AG04450 (cell line): ENCODE results near the gene UROC1. TPM values are rescaled to one million over a fixed set of nuclear protein-coding genes. Genes with fewer than 3 reads are reported as not detected.

Experiments used
- CTCF ChIA-PET: fragments of 300-600, 350-600 bp; formaldehyde crosslinking; extraction: SDS; loops from one replicate; lab custom pipeline; 2022; ENCODE audit warnings: antibody characterized with exemption, inconsistent platforms; lab: Charles Lee
- POLR2A ChIA-PET: fragments of 350-600 bp; formaldehyde crosslinking; extraction: SDS; loops from one replicate; lab custom pipeline; 2021; ENCODE audit warnings: antibody characterized with exemption, inconsistent platforms; lab: Yijun Ruan, JAX
- DNase-seq: peaks from one replicate; pipeline ENCODE4 v3.0.0-alpha.2; 2011; ENCODE audit warnings: low read depth, low spot score
- H3K27ac ChIP-seq: one replicate; pipeline ENCODE4 v1.5.1; 2012; ENCODE audit warnings: low read depth, low read length, control low read depth
- H3K27me3 ChIP-seq: one replicate; pipeline ENCODE4 v1.6.0; 2012; ENCODE audit warnings: low read length; ENCODE audit not compliant: control insufficient read depth, insufficient read depth
- H3K4me3 ChIP-seq: 2 replicates; pipeline ENCODE4 v1.5.1; 2011; ENCODE audit warnings: mild to moderate bottlenecking, low read depth, low read length, control low read depth
- H3K9me3 ChIP-seq: 2 replicates; pipeline ENCODE4 v1.5.1; 2012; ENCODE audit warnings: low read length; ENCODE audit not compliant: control insufficient read depth, insufficient read depth
- CTCF ChIP-seq: IDR thresholded peaks from 2 replicates; pipeline ENCODE4 v1.5.1; 2011; ENCODE audit warnings: low read depth, low read length, control low read depth, inconsistent platforms
- polyA plus RNA-seq: library from polyadenylated mRNA; depleted of rRNA; stranded (reverse); fragments of >200 nt; gene quantifications from 2 replicates; pipeline ENCODE4 v1.2.3, GENCODE V29; 2011

UROC1 gene
- polyA plus RNA-seq, 1 experiment = not detected

- Histone ChIP-seq H3K27me3 (peaks cover 7% of the 10 kb centered on the region), H3K9me3 (no peaks in the 10 kb centered on the region), H3K4me3 (no peak overlapping the region), H3K27ac (no peak overlapping the region)
- TF ChIP-seq CTCF = no peak
- ChIA-PET POLR2A (no interaction called here), CTCF (interaction anchor here (1.4 to 6.8 kb wide), 2 partner anchors 9 to 13 kb away, joined by 4 to 37 read pairs; partner anchors contain the start of gene CHST13)
- no peak for DNase-seq
Observed at GRCh38 chr3:126509597-126510307, 7.8 kb downstream of the UROC1 start.

GRCh38 chr3:126508564-126508964, 9.0 kb downstream of the UROC1 start:
- no peak for TF ChIP-seq CTCF
- peaks cover 7% of the 10 kb centered on the region for H3K27me3 ChIP-seq
- no peak for DNase-seq
- no peak overlapping the region for H3K4me3 ChIP-seq
- H3K9me3 ChIP-seq = no peaks in the 10 kb centered on the region
- CTCF ChIA-PET = interaction anchor here (1.4 to 6.8 kb wide), 2 partner anchors 11 to 14 kb away, joined by 4 to 37 read pairs; partner anchors contain the start of gene CHST13
- H3K27ac ChIP-seq = no peak overlapping the region
- POLR2A ChIA-PET = interaction anchor here (0.6 kb wide), 1 partner anchor 913 kb away, joined by 3 read pairs; the partner anchor contains the start of gene OSBPL11

GRCh38 chr3:126507886-126508285, 9.7 kb downstream of the UROC1 start:
- CTCF ChIA-PET = interaction anchor here (6.8 kb wide), 1 partner anchor 15 kb away, joined by 37 read pairs; the partner anchor contains the start of gene CHST13
- no peak for DNase-seq
- Histone ChIP-seq H3K27ac (no peak overlapping the region), H3K4me3 (no peak overlapping the region), H3K27me3 (peaks cover 7% of the 10 kb centered on the region), H3K9me3 (no peaks in the 10 kb centered on the region; the same call in 1 of the 2 replicates)
- no peak for TF ChIP-seq CTCF
- POLR2A ChIA-PET = no interaction called here

GRCh38 chr3:126503701-126504100, 13.9 kb downstream of the UROC1 start:
- no peak for TF ChIP-seq CTCF
- ChIA-PET CTCF (no interaction called here), POLR2A (no interaction called here)

GRCh38 chr3:126502656-126503055, 14.9 kb downstream of the UROC1 start:
- POLR2A ChIA-PET = no interaction called here
- no peak for TF ChIP-seq CTCF
- CTCF ChIA-PET = no interaction called here

More at GRCh38 chr3:126503701-126504100, 13.9 kb downstream of the UROC1 start:
- DNase-seq = no peak
- Histone ChIP-seq H3K27me3 (peaks cover 3% of the 10 kb centered on the region), H3K4me3 (no peak overlapping the region), H3K9me3 (no peaks in the 10 kb centered on the region; the same call in 1 of the 2 replicates), H3K27ac (no peak overlapping the region)

More at GRCh38 chr3:126502656-126503055, 14.9 kb downstream of the UROC1 start:
- Histone ChIP-seq H3K27ac (no peak overlapping the region), H3K9me3 (no peaks in the 10 kb centered on the region; the same call in 1 of the 2 replicates), H3K4me3 (no peak overlapping the region), H3K27me3 (peaks cover 6% of the 10 kb centered on the region)
- DNase-seq = no peak
